Retinal pigment epithelial cell (primary cell): ENCODE results near the gene TLR10.

ENCODE experiments used
- DNase-seq: peaks from one replicate; pipeline ENCODE4 v3.0.0-alpha.2; 2010; ENCODE audit warnings: low read depth
- H3K4me3 ChIP-seq: 2 replicates; pipeline ENCODE4 v1.5.1; 2011; ENCODE audit warnings: mild to moderate bottlenecking, low read length, control low read depth, moderate library complexity
- CTCF ChIP-seq: conservative IDR thresholded peaks from 2 replicates; pipeline ENCODE4 v1.5.1; 2011; ENCODE audit warnings: low read depth, low read length, control low read depth, inconsistent platforms

TLR10 gene

GRCh38 chr4:38795087-38795486, 12.3 kb upstream of the TLR10 start:
- H3K4me3 ChIP-seq = no peak overlapping the region
- no peak for TF ChIP-seq CTCF
- DNase-seq = no peak

GRCh38 chr4:38794051-38794450, 11.3 kb upstream of the TLR10 start:
- no peak for TF ChIP-seq CTCF
- H3K4me3 ChIP-seq = no peak overlapping the region
- no peak for DNase-seq

DNA sequence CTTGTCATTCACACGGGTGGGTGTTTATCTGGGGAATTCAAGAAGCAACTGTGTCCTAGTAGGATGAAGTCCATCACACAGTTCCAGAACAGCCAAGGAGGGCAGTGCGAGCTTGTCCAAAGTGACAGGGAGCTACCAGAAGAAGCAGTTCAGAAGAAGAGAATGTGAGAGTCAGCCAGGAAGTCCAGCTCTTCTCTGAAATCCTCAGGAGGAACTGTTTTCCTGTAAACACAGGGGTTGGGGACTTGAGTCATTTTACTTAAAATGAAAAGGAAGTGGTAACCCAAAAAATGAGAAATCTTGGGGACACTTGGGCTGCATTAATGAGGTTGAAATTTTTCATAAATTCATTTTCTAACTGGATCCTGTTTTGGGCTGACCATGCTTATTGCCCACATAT, 8.2 kb upstream of the TLR10 start:
- DNase-seq = no peak
- no peak for TF ChIP-seq CTCF
- H3K4me3 ChIP-seq = no peak overlapping the region

DNA sequence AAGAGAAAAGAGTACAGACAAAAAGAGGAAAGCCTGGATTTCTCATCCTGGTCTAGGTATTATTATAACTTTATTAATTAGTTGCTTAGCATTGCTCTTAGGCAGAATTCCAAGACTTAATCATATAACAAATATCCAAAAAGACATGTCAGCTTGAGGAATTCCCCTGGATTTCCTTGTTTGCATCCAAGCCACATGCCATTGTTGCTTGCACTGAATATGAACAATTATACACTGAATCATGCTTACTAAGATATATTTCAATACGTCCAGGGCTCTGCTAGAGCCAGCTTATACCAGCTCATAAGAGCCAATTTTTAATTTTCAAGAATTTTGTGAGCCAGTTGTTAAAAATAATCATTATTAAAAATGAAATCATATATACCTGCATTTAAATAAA, 5.5 kb upstream of the TLR10 start:
- no peak overlapping the region for H3K4me3 ChIP-seq
- peak; percentile 15 for DNase-seq
- TF ChIP-seq CTCF = no peak

DNA sequence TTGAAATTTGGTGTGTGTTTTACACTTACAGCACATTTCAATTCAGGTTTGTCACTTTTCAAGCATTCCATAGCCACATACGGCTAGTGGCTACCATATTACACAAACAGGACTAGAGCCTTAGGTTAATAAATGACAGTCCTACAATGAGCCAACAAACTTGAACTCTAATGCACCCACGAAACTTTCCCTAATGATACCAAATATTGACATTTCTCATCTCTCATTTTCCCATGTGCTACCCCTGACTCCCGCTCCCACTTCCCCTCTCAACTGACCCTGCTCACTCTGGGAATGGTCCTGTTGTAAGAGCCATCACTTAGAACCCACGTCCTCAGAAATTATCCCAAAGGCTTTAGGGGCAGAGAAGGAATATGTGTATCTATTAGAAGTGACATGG, 4.9 kb upstream of the TLR10 start:
- TF ChIP-seq CTCF = no peak
- H3K4me3 ChIP-seq = no peak overlapping the region
- no peak for DNase-seq

DNA sequence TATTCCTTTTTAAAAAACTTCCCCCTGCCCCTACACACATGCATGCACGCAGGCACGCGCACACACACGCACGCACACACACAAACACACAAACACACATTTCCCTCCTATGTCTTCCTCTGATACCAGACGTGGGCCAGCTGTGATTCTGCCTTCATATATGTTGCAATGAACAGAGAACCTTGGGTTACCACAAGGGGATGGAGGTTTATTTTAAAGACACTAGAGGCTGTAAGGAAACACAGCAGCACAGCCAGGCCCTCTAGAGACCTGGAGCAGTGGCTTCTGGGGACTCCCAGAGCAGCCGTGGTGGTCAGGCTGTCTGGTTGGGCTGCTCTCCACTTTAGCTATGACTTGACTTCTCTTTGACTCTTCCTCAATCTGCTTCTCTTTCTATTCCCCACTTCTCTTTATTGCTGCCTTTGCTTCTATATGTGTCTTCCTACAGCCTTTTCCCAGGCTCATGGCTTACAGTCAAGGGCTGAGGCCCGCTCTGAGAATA, 3.2 kb upstream of the TLR10 start:
- no peak for TF ChIP-seq CTCF
- H3K4me3 ChIP-seq = no peak overlapping the region
- DNase-seq = no peak

GRCh38 chr4:38785041-38785790, 2.4 kb upstream of the TLR10 start:
- no peak for TF ChIP-seq CTCF
- no peak for DNase-seq

More at GRCh38 chr4:38785041-38785790, 2.4 kb upstream of the TLR10 start:
- no peak overlapping the region for H3K4me3 ChIP-seq
